Central memory CD4-positive, alpha-beta T cell (primary cell): ENCODE data around the gene DYNLT5.
"Not testable (repeated sequence)": the region's sequence is repeated elsewhere in the genome, so short reads cannot be mapped to it uniquely, and the experiment has no call there.

Experiments
- DNase-seq: peaks from one replicate; pipeline ENCODE4 v3.0.0; 2022
- total RNA-seq, 3 experiments: gene quantifications; one replicate each; lab custom pipeline; 2026; lab: John Stamatoyannopoulos, UW

Gene DYNLT5
- 0 to 0.04 (median 0) reads per million in 3 experiments for total RNA-seq

- no peak for DNase-seq
Measured at GRCh38 chr1:66752000-66752592, at the start of gene DYNLT5. Gene DYNLT5 (plus strand): TSS chr1:66752459. CDS start chr1:66754659, 2,200 bp downstream.

GRCh38 chr1:66704177-66704875 lies 47.9 kb upstream of the DYNLT5 start:
- no peak for DNase-seq

GRCh38 chr1:66705110-66705509 lies 47.1 kb upstream of the DYNLT5 start:
- DNase-seq: no peak

- no peak for DNase-seq
Measured at GRCh38 chr1:66711420-66711819, 40.8 kb upstream of the DYNLT5 start.

GRCh38 chr1:66712839-66713238 lies 39.4 kb upstream of the DYNLT5 start:
- no peak for DNase-seq

GRCh38 chr1:66723985-66724384 lies 28.3 kb upstream of the DYNLT5 start:
- no peak for DNase-seq

- peak; percentile 55 for DNase-seq
Measured at GRCh38 chr1:66725885-66726665, 26.2 kb upstream of the DYNLT5 start.

- DNase-seq: no peak
Measured at GRCh38 chr1:66728021-66728420, 24.2 kb upstream of the DYNLT5 start.

GRCh38 chr1:66728716-66729115 lies 23.5 kb upstream of the DYNLT5 start:
- DNase-seq: not testable (repeated sequence)

- DNase-seq: peak; percentile 6
Measured at GRCh38 chr1:66729119-66729518, 23.1 kb upstream of the DYNLT5 start.

- DNase-seq: no peak
Measured at GRCh38 chr1:66729523-66729922, 22.7 kb upstream of the DYNLT5 start.

GRCh38 chr1:66730462-66730861 lies 21.8 kb upstream of the DYNLT5 start:
- no peak for DNase-seq

- no peak for DNase-seq
Measured at GRCh38 chr1:66731170-66731865, 20.9 kb upstream of the DYNLT5 start.

- DNase-seq: no peak
Measured at GRCh38 chr1:66732407-66733166, 19.7 kb upstream of the DYNLT5 start.

GRCh38 chr1:66733348-66734017 lies 18.8 kb upstream of the DYNLT5 start:
- DNase-seq: no peak

- not testable (repeated sequence) for DNase-seq
Measured at GRCh38 chr1:66734531-66734930, 17.7 kb upstream of the DYNLT5 start.

- DNase-seq: no peak
Measured at GRCh38 chr1:66737836-66738235, 14.4 kb upstream of the DYNLT5 start.

GRCh38 chr1:66739401-66740157 lies 12.7 kb upstream of the DYNLT5 start:
- no peak for DNase-seq

GRCh38 chr1:66745451-66745850 lies 6.8 kb upstream of the DYNLT5 start:
- no peak for DNase-seq

GRCh38 chr1:66747501-66747900 lies 4.8 kb upstream of the DYNLT5 start:
- no peak for DNase-seq

- DNase-seq: no peak
Measured at GRCh38 chr1:66750577-66750976, 1.7 kb upstream of the DYNLT5 start.
